ENCODE results near the gene LCN6.

LCN6 gene

GRCh38 chr9:136726631-136727191, 21.6 kb downstream of the LCN6 start:
- peaks cover 35% of the 10 kb centered on the region for H4K20me1 ChIP-seq (ENCODE audit: insufficient read depth, low read length)
- H3K79me2 ChIP-seq (ENCODE audit: low read length): peaks cover 28% of the 10 kb centered on the region
- H3K4me1 ChIP-seq (ENCODE audit: low read length): peaks cover 17% of the 10 kb centered on the region
- no peak overlapping the region for H2AFZ ChIP-seq (ENCODE audit: low read length)
- peaks cover 6% of the 10 kb centered on the region; the same call in 1 of the 2 replicates for H3K27me3 ChIP-seq (replicated peaks; ENCODE audit: insufficient read depth, low read length)
- no peak for TF ChIP-seq EZH2 (optimal IDR thresholded peaks at IDR 0.05; ENCODE audit: low read depth, low read length)
- peak; percentile 51 for TF ChIP-seq CTCF (IDR thresholded peaks at IDR 0.05; ENCODE audit: low read length)
- peak overlapping the region; percentile 72; the same call in 1 of the 2 replicates for H3K9ac ChIP-seq (ENCODE audit: low read length)
- DNase-seq: peak; percentile 42
- H3K27ac ChIP-seq (ENCODE audit: low read length): no peak overlapping the region
- H3K4me3 ChIP-seq (ENCODE audit: low read length): peak overlapping the region; percentile 80
- no peaks in the 10 kb centered on the region for H3K9me3 ChIP-seq (replicated peaks; ENCODE audit: insufficient read depth, low read length)
- H3K36me3 ChIP-seq (replicated peaks; ENCODE audit: insufficient read depth, low read length): peaks cover 12% of the 10 kb centered on the region
- H3K9me2 ChIP-seq (replicated peaks; ENCODE audit: insufficient read depth, low read length): no peaks in the 10 kb centered on the region
- peaks cover 38% of the 10 kb centered on the region for H3F3A ChIP-seq (ENCODE audit: insufficient read depth, low read length)
- H3K4me2 ChIP-seq (ENCODE audit: low read depth, low read length): peak overlapping the region; percentile 89

GRCh38 chr9:136726118-136726517, 22.2 kb downstream of the LCN6 start:
- TF ChIP-seq EZH2 (optimal IDR thresholded peaks at IDR 0.05; ENCODE audit: low read depth, low read length): no peak
- H3K27me3 ChIP-seq (replicated peaks; ENCODE audit: insufficient read depth, low read length): peaks cover 6% of the 10 kb centered on the region; the same call in 1 of the 2 replicates
- H3K36me3 ChIP-seq (replicated peaks; ENCODE audit: insufficient read depth, low read length): peaks cover 12% of the 10 kb centered on the region
- no peak overlapping the region for H3K27ac ChIP-seq (ENCODE audit: low read length)
- DNase-seq: no peak
- H3K9me3 ChIP-seq (replicated peaks; ENCODE audit: insufficient read depth, low read length): no peaks in the 10 kb centered on the region
- no peak overlapping the region for H2AFZ ChIP-seq (ENCODE audit: low read length)
- H3K4me2 ChIP-seq (ENCODE audit: low read depth, low read length): peak overlapping the region; percentile 89; the same call in 1 of the 2 replicates
- H4K20me1 ChIP-seq (ENCODE audit: insufficient read depth, low read length): peaks cover 37% of the 10 kb centered on the region
- H3K9me2 ChIP-seq (replicated peaks; ENCODE audit: insufficient read depth, low read length): no peaks in the 10 kb centered on the region
- peaks cover 38% of the 10 kb centered on the region for H3F3A ChIP-seq (ENCODE audit: insufficient read depth, low read length)
- H3K9ac ChIP-seq (ENCODE audit: low read length): no peak overlapping the region
- H3K79me2 ChIP-seq (ENCODE audit: low read length): peaks cover 28% of the 10 kb centered on the region
- peaks cover 17% of the 10 kb centered on the region for H3K4me1 ChIP-seq (ENCODE audit: low read length)
- H3K4me3 ChIP-seq (ENCODE audit: low read length): 0 out of 2 replicates have a peak overlapping the region, but pooled peaks have one; percentile 80

- Histone ChIP-seq H3K9me3 (replicated peaks; ENCODE audit: insufficient read depth, low read length) (no peaks in the 10 kb centered on the region), H3K4me3 (ENCODE audit: low read length) (no peak overlapping the region), H3K4me2 (ENCODE audit: low read depth, low read length) (peak overlapping the region; percentile 89; the same call in 1 of the 2 replicates), H3K79me2 (ENCODE audit: low read length) (peaks cover 28% of the 10 kb centered on the region), H3K9ac (ENCODE audit: low read length) (no peak overlapping the region), H3K27me3 (replicated peaks; ENCODE audit: insufficient read depth, low read length) (peaks cover 6% of the 10 kb centered on the region; the same call in 1 of the 2 replicates), H3K9me2 (replicated peaks; ENCODE audit: insufficient read depth, low read length) (no peaks in the 10 kb centered on the region), H3K36me3 (replicated peaks; ENCODE audit: insufficient read depth, low read length) (peaks cover 12% of the 10 kb centered on the region), H3K27ac (ENCODE audit: low read length) (no peak overlapping the region), H3F3A (ENCODE audit: insufficient read depth, low read length) (peaks cover 38% of the 10 kb centered on the region), H4K20me1 (ENCODE audit: insufficient read depth, low read length) (peaks cover 42% of the 10 kb centered on the region), H3K4me1 (ENCODE audit: low read length) (peaks cover 17% of the 10 kb centered on the region), H2AFZ (ENCODE audit: low read length) (no peak overlapping the region)
- no peak for TF ChIP-seq EZH2phosphoT487 (IDR thresholded peaks at IDR 0.05; ENCODE audit: low read length)
- TF ChIP-seq EZH2 (optimal IDR thresholded peaks at IDR 0.05; ENCODE audit: low read depth, low read length): no peak
- TF ChIP-seq CTCF (IDR thresholded peaks at IDR 0.05; ENCODE audit: low read length): no peak
- no peak for DNase-seq
These were observed 22.7 kb downstream of the LCN6 start for GRCh38 chr9:136725612-136726011.

- Histone ChIP-seq H3K4me3 (ENCODE audit: low read length) (no peak overlapping the region), H4K20me1 (ENCODE audit: insufficient read depth, low read length) (peaks cover 43% of the 10 kb centered on the region), H3K9me3 (replicated peaks; ENCODE audit: insufficient read depth, low read length) (no peaks in the 10 kb centered on the region), H3K36me3 (replicated peaks; ENCODE audit: insufficient read depth, low read length) (peaks cover 12% of the 10 kb centered on the region), H3K4me1 (ENCODE audit: low read length) (peaks cover 17% of the 10 kb centered on the region), H3K9ac (ENCODE audit: low read length) (no peak overlapping the region), H3K9me2 (replicated peaks; ENCODE audit: insufficient read depth, low read length) (no peaks in the 10 kb centered on the region), H3K27me3 (replicated peaks; ENCODE audit: insufficient read depth, low read length) (peaks cover 6% of the 10 kb centered on the region; the same call in 1 of the 2 replicates), H3F3A (ENCODE audit: insufficient read depth, low read length) (peaks cover 38% of the 10 kb centered on the region), H3K4me2 (ENCODE audit: low read depth, low read length) (no peak overlapping the region), H3K79me2 (ENCODE audit: low read length) (peaks cover 28% of the 10 kb centered on the region), H3K27ac (ENCODE audit: low read length) (no peak overlapping the region), H2AFZ (ENCODE audit: low read length) (no peak overlapping the region)
- DNase-seq: no peak
- no peak for TF ChIP-seq EZH2 (optimal IDR thresholded peaks at IDR 0.05; ENCODE audit: low read depth, low read length)
These were observed 23.6 kb downstream of the LCN6 start for GRCh38 chr9:136724772-136725171.
